CD4-positive, alpha-beta T cell treated with Interleukin-10 for 1 hour (primary cell): ENCODE results near the gene SH2D4B.
A peak's percentile ranks its signal among the peaks of the same experiment; 100 is the strongest.

Source experiments
- DNase-seq: peaks from one replicate; pipeline ENCODE4 v3.0.0-alpha.2; 2020

The SH2D4B gene

GRCh38 chr10:80598084-80598798 is 60.5 kb downstream of the SH2D4B start:
- no peak for DNase-seq

GRCh38 chr10:80598951-80599350 is 61.2 kb downstream of the SH2D4B start:
- no peak for DNase-seq

- DNase-seq: peak; percentile 33
These were observed 61.7 kb downstream of the SH2D4B start for GRCh38 chr10:80599424-80599847.

- no peak for DNase-seq
These were observed 62.6 kb downstream of the SH2D4B start for GRCh38 chr10:80600256-80600655.

GRCh38 chr10:80602881-80603280 is 65.2 kb downstream of the SH2D4B start:
- no peak for DNase-seq

GRCh38 chr10:80603516-80603915 is 65.8 kb downstream of the SH2D4B start:
- DNase-seq: no peak

- no peak for DNase-seq
These were observed 71.0 kb downstream of the SH2D4B start for GRCh38 chr10:80608706-80609105.

- DNase-seq: no peak
These were observed 71.6 kb downstream of the SH2D4B start for GRCh38 chr10:80609331-80609730.

- no peak for DNase-seq
These were observed 73.9 kb downstream of the SH2D4B start for GRCh38 chr10:80611481-80612185.

GRCh38 chr10:80612261-80612660 is 74.6 kb downstream of the SH2D4B start:
- no peak for DNase-seq

- DNase-seq: no peak
These were observed 75.9 kb downstream of the SH2D4B start for GRCh38 chr10:80613466-80614170.

GRCh38 chr10:80614576-80615416 is 77.1 kb downstream of the SH2D4B start:
- DNase-seq: no peak

GRCh38 chr10:80617807-80618206 is 80.1 kb downstream of the SH2D4B start:
- DNase-seq: no peak

GRCh38 chr10:80619036-80619435 is 81.3 kb downstream of the SH2D4B start:
- no peak for DNase-seq

- DNase-seq: no peak
These were observed 84.5 kb downstream of the SH2D4B start for GRCh38 chr10:80622153-80622552.

- no peak for DNase-seq
These were observed 92.6 kb downstream of the SH2D4B start for GRCh38 chr10:80630324-80630723.

GRCh38 chr10:80632742-80633141 is 95.0 kb downstream of the SH2D4B start:
- no peak for DNase-seq

GRCh38 chr10:80633383-80633860 is 95.7 kb downstream of the SH2D4B start:
- no peak for DNase-seq

GRCh38 chr10:80633910-80634309 is 96.2 kb downstream of the SH2D4B start:
- no peak for DNase-seq

- no peak for DNase-seq
These were observed 105.0 kb downstream of the SH2D4B start for GRCh38 chr10:80642661-80643060.

GRCh38 chr10:80646366-80646765 is 108.7 kb downstream of the SH2D4B start:
- DNase-seq: no peak

- DNase-seq: no peak
These were observed 109.6 kb downstream of the SH2D4B start for GRCh38 chr10:80647173-80647833.
